HG02852 (cell line): ENCODE data around the gene MMRN1.

Source experiments
- ATAC-seq: cut with Tn5 transposase; IDR thresholded peaks from one replicate; pipeline ENCODE4 v1.9.1; 2021; ENCODE audit warnings: mild to moderate bottlenecking, moderate library complexity; ENCODE audit not compliant: unreplicated experiment

MMRN1 gene, protein sequence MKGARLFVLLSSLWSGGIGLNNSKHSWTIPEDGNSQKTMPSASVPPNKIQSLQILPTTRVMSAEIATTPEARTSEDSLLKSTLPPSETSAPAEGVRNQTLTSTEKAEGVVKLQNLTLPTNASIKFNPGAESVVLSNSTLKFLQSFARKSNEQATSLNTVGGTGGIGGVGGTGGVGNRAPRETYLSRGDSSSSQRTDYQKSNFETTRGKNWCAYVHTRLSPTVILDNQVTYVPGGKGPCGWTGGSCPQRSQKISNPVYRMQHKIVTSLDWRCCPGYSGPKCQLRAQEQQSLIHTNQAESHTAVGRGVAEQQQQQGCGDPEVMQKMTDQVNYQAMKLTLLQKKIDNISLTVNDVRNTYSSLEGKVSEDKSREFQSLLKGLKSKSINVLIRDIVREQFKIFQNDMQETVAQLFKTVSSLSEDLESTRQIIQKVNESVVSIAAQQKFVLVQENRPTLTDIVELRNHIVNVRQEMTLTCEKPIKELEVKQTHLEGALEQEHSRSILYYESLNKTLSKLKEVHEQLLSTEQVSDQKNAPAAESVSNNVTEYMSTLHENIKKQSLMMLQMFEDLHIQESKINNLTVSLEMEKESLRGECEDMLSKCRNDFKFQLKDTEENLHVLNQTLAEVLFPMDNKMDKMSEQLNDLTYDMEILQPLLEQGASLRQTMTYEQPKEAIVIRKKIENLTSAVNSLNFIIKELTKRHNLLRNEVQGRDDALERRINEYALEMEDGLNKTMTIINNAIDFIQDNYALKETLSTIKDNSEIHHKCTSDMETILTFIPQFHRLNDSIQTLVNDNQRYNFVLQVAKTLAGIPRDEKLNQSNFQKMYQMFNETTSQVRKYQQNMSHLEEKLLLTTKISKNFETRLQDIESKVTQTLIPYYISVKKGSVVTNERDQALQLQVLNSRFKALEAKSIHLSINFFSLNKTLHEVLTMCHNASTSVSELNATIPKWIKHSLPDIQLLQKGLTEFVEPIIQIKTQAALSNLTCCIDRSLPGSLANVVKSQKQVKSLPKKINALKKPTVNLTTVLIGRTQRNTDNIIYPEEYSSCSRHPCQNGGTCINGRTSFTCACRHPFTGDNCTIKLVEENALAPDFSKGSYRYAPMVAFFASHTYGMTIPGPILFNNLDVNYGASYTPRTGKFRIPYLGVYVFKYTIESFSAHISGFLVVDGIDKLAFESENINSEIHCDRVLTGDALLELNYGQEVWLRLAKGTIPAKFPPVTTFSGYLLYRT

DNA sequence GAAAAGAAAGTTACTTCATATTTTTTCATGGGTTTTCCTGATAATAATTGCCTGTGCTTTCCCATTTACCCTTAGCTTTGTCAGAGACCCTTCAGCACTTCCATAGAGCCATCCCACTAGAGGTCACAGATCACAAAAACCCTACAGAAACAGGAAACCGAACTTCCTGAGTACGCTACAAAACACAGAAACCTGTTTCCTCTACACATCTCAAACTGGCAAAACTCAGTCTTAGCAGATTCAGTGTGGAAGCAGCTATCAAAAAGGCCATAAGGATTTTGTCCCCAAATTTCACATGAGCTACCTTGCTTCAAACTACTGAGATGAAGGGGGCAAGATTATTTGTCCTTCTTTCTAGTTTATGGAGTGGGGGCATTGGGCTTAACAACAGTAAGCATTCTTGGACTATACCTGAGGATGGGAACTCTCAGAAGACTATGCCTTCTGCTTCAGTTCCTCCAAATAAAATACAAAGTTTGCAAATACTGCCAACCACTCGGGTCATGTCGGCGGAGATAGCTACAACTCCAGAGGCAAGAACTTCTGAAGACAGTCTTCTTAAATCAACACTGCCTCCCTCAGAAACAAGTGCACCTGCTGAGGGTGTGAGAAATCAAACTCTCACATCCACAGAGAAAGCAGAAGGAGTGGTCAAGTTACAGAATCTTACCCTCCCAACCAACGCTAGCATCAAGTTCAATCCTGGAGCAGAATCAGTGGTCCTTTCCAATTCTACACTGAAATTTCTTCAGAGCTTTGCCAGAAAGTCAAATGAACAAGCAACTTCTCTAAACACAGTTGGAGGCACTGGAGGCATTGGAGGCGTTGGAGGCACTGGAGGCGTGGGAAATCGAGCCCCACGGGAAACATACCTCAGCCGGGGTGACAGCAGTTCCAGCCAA is at the start of gene MMRN1:
Gene MMRN1 (plus strand): TSS at position 206 of the 902 bp plus-strand sequence. CDS start 118 bp downstream, at position 324.
- peak; percentile 64 for ATAC-seq

DNA sequence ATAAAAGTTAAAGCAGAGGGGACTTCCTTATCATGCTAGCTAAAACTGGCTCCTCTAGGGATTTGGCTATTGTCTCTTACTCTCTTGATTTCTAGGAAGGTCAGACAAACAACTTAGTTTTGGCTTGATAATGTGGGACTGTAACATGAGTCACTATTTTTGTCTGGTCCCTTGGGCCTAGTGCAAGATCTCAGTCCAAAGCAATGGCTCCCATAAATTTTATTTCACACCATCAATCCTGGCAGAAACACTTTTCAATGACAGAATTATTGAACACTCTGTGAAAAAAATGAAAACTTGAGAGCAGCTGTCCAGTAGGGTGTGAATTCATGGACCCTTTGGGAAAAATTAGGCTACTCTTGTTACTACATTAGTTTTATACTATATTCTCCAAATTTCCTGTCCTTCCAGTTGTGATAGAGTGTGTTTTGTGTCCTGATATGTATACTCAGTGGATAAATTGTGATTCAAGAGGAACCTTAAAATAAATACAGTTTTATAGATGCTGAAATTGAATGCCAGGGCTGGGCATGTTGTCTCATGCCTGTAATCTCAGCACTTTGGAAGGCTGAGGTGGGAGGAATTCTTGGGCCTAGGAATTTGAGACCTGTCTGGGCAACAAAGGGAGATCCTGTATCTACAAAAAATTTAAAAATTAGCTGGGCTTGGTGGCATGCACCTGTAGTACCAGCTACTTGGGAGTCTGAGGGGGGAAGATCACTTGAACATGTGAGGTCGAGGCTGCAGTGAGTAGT is 46.9 kb upstream of the MMRN1 start:
- no peak for ATAC-seq

DNA sequence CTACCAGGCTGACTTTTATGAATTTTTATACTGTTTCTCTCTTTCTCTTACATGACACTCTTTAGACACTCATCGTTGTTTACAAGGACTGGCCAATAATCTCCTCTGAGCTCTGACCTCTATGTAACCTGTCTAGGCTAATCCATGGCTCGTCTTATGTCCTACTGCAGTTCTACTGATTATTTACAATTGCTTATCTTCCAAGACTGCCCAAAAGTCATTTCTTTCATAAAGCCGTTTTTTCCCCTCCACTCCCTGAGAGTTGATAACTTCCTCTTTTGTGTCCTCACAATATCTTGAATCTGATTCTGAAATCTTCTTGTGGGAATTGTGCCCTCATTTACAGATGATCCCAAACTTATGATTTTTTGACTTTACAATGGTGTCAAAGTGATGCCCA is 39.4 kb upstream of the MMRN1 start:
- ATAC-seq, result no peak

DNA sequence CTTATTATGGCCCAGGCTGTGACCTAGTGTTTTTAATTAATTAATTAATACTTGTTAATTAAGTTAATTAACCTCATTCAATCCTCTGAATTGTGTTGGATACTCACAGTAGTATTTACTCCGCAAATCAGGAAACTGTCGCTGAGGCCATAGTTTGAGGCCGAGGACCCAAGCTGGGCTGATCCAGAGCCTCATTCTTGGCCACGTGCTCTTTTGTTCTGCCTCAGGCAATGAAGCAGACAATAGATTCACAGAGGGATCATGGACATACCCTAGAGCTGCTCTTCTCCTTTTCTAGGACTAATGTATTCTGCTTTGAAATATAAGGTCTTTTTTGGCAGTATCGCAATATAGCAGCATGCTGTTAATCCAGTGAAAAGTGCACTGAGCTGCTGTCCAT is 33.7 kb upstream of the MMRN1 start:
- no peak for ATAC-seq

DNA sequence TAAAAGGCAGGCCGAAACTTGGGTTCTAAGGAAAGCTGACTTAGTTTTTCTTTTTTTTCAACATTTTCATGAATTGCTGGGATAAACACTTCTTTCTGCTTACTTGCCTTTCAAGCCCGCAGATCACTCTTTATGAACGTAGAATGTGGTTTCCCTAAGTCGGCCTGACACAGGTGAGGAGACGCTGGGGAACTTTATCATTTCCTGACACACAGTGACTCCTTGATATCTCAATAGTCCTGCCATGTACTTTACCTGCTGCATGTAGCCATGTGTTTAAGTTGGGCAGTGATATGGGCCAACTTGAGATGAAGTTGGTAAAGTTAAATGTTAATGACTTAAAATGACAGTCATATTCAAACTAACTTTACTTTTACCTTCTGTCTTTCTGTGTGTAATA is 31.1 kb upstream of the MMRN1 start:
- no peak for ATAC-seq

DNA sequence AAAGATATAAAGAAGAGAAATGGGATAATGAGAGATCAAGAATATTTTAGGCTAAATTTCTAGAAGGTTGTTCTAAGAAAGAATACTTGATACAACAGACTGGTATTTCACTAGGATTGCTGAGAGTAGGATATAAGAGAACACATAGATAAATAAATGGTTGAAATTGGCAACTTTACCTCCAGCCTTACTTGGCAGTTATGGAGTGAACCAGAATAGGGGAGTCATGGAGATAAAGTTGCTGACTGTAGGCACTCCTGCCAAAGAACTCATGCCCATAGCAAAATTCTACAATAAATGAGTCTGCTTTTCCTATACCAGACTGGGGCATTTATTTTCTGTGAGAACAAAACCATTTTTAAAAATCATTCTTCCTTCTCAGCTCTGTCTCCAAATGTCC is 26.4 kb upstream of the MMRN1 start:
- ATAC-seq, result no peak

DNA sequence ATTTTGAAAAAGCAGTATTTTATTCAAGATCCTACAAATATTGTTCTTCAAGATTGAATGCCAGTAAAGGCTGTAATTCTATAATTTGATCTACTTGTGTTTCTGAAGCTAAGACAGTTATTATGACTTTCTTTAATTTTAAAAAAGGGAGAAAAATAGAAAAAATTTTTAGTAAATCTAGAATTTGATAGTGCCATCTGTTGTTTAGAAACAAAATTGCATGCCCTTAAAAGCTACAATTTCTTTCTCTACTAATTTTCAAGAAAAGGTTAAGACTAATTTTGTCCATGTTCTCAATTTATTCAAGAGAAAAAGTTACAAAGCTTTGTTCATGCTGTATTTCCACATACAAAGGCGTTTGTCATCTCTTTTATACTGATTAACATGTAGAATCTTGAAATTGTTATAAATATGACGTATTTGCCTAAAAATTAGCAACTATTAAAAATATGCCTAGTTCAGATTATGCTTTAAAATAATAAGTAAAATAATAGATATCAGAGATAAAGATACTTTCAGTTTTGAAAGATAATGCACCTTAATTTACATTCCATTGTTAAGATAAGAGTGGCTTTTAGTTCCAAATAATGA is 25.6 kb upstream of the MMRN1 start:
- no peak for ATAC-seq

DNA sequence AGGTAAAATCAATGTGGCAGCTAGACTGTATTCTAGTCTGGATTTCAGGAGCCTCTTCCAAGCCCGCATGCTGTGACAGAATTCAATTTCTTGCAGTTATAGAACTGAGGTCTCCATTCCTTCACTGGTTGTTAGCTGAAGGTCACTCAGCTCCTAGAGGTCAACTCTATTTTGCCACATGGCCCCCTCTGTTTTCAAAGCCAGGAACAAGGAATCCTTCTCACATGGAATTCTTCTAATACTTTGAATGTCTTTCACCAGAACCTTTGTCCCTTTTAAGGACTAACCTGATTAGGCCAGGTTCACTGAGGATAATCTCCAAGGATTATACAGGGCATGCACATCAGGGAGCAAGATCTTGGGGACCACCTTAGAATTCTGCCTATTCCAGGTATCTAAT is 23.4 kb upstream of the MMRN1 start:
- no peak for ATAC-seq

DNA sequence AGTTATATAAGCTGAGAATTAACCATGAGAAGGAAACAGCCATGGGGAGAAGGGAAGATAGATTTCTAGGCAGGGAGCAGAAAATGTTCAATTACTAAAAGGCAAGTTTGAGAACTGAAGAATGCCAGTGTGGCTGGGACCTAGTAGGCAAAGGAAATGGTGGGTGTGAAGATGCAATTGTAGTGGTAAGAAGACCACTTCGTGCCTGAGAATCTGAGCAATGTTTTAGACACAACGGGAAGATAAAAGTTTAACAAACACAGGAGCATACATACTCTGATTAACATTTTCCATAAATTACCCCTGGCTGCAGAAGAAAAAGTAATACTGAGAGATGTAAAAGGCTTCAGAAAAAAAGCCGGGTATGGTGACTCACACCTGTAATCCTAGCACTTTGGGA is 18.1 kb upstream of the MMRN1 start:
- ATAC-seq, result no peak

DNA sequence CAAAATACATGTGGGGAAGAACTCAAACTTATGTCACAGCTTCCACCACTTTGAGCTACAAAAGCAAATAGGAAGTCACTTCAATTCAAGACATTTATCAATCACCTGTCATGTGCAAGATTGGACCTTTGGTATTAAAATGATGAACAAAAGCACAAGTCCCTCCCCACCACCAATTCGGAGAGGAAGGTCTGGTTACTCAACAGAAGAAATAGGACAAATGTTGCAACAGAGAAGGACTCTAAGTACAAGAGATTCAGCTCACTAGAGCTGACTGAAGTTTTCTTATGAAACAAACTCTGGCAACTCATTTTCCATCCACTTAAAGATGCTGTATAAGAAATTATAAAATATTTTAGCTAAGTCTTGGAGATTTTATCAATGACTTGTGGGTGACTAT is 16.0 kb upstream of the MMRN1 start:
- no peak for ATAC-seq

DNA sequence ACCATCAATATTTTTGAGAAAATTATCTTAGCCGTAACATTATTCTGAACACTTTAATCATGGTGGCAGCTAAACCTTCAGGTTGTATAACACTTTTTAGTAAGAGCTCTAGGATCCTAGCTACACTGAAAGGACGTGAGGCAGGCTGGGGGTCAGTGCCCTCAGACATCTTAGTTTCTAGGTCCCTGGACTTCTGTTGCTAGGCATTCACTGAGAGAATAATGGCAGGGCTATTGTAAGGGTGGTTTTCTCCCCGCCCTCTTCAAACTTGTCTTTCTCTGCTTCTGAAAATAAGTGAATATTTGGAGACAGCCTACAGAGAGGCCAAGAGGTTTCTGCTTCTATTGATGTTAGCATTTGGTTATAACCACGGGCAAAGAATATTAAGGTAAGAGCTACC is 15.4 kb upstream of the MMRN1 start:
- no peak for ATAC-seq

DNA sequence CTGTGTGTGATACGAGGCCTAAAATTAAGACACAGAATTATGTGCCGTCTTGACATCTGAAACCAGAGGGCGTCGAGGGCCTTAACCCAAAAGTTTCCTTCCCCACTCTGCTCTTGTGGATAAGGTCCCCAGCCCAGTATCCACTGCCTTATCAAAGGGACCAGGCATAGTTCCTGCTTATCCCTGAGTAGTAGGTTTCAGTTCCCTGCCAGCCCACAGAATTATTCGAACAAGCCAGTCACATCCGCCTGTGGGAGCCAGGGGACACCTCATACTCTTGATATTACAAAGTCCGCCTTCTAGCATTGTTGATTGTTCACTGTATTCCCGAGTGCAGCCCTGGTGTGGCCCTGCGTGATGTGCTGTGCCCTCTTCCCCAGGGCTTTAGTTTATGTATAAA is 5.4 kb upstream of the MMRN1 start:
- no peak for ATAC-seq

DNA sequence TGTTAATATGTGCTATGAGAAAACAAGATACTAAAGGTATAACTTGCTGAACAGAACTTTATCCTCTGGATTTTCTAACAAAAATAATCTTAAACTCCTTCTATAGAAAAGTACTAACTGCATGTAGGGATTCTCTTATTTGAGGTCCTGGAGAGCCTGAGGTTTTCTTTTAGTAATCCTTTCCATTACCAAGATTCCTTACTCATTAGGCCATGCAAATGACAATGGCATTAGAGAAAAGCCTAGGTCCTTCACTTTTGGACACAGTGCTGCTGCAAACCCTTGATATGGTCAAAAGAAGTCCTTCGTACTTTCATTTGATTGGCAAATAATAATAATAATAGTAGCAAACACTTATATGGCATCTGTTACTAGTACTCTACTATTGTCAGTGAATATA is 3.2 kb downstream of the MMRN1 start:
- no peak for ATAC-seq

DNA sequence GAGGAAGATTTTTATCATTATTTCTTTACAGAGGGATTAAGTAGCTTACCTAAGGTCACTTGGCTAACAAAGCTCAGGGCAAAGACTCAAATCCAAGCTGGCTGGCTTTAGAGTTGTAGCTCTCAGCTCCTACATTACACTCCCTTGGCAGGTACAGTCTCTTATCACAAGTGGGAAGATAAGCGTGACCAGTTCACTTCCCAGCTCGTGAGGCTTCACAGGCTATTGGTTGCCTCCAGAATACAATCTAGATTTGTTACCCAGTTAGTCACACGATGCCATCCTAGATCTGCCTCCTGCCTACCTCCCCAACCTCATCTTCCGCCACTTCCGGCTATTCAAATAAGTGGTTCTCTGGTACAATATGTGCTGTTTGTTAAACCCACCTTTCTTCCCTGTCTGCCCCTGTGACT is 3.7 kb downstream of the MMRN1 start:
- ATAC-seq, result peak; percentile 51

DNA sequence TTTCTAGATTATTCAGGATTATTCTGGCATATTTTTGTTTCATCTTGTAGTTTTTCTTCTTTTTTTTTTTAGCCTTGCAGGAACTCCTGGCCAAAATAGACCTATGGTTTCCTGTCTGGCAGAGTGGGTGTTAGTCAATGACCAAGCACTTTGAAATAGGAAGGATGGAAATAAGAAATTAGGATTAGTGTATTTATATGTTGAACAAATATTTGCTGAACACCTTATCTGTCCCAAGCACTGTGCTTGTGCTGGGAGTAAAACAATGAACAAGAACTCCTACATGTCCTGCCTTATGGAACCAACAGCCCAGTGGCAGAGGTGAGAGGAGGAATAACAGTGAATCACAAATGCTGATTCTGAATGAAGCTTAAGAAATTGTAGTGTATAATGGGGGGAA is 4.5 kb downstream of the MMRN1 start:
- ATAC-seq, result no peak

DNA sequence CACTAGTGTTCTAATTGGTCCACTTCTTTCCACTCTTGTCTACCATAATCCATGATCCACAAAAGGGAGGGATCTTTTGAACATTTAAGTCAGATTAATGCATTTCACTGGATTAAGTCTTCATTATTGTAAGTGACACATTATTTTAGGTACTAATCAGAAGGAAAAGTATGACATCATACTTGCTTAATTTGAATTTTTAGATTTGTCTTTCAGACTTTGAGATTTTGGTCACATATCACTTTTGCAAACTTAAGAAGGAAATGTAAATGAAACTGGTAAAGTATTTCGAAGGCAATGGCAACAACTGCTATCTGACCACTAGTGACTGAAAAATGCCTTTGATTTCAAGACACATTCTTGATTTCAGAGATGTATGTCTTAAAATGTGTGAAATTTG is 5.2 kb downstream of the MMRN1 start:
- ATAC-seq, result no peak

DNA sequence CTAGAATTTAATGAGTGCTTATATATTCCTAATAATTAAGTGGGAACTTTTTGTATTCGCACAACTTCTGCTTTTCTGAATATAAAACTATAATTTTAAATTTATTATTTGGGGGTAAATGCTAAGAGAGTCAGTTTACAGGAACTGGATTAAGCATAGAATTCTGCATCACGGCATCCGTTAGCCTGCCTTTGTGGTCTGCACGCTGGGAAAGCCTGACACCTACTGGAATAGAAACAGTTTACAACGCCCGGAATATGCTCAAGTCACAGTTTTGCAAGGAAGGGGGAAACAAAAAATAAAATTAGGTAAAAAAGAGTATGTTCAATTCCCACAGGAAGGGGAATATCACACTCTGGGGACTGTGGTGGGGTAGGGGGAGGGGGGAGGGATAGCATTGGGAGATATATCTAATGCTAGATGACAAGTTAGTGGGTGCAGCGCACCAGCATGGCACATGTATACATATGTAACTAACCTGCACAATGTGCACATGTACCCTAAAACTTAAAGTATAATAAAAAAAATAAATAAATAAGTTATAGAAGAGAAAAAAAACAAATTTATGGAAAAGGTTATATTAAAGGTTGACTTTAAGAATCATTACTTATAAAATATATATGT is 7.3 kb downstream of the MMRN1 start:
- peak; percentile 77 for ATAC-seq

DNA sequence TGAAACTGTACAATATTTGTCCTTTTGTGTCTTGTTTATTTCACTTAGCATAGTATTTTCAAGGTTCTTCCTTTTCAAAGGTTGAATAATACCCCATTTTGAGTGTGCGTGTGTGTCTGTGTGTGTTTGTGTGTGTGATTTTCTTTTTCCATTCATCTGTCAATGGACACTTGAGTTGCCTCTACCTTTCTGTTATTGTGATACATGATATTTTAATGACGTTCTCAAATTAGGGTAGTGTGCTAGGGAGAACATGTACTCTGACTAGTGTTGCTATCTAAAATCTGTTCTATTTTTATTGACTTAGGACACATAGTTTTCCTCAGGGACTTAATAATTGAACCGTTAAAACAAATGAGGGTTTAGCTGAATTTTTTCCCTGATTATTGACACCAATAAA is 9.9 kb downstream of the MMRN1 start:
- ATAC-seq, result no peak

DNA sequence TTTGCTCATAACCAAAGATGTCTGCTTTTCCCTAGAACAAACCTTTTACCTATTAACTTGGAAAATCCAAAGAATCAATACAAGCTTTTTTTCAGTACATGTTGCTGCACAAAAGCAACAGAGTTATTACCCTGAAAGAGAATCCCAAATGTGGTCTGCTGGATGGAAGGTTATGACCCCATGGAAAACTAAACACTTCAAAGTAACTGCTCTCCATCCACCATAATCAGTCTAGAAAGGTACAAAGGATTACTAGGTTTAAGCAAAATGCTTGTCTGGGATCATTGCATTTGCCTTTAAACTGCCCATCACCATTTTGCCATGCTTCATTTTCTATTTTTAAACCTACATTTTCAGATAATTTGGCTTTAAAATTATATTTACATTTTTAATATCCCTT is 11.7 kb downstream of the MMRN1 start:
- ATAC-seq, result no peak
